IMR-90 (cell line): ENCODE data around the gene HARS1. TPM values are rescaled to one million over a fixed set of nuclear protein-coding genes. Genes with fewer than 3 reads are reported as not detected.

Experiments
- ATAC-seq: fragments of 200-7000 bp; cut with Tn5 transposase; 2 replicates; pipeline ENCODE4 v1.9.1; 2020; ENCODE audit warnings: low read depth, mild to moderate bottlenecking, moderate library complexity
- BruUV-seq: library from RNA; stranded (reverse); fragments of 400-500 nt; replicated peaks from 2 replicates; lab custom pipeline; 2021; lab: Mats Ljungman, UMichigan
- CTCF ChIA-PET: fragments of 300-600 bp; formaldehyde crosslinking; extraction: SDS; loops from one replicate; lab custom pipeline; 2021; ENCODE audit warnings: antibody characterized with exemption; lab: Yijun Ruan, JAX
- POLR2A ChIA-PET: fragments of 300-600 bp; sonication (Branson Sonifier 250); formaldehyde crosslinking; loops from one replicate; lab custom pipeline; 2022; ENCODE audit warnings: antibody characterized with exemption; ENCODE audit not compliant: unreplicated experiment; lab: Charles Lee
- DNase-seq: peaks from one replicate; pipeline ENCODE4 v3.0.0; 2013
- H2AFZ ChIP-seq: replicated peaks from 2 replicates; pipeline ENCODE3; 2013; ENCODE audit warnings: low read length, mild to moderate bottlenecking; ENCODE audit not compliant: poor library complexity
- H2AK5ac ChIP-seq: 2 replicates; pipeline ENCODE4 v1.6.1; 2013; ENCODE audit warnings: low read depth, low read length, inconsistent platforms
- H2AK9ac ChIP-seq: replicated peaks from 2 replicates; pipeline ENCODE3; 2013; ENCODE audit warnings: mild to moderate bottlenecking, low read depth, low read length, moderate library complexity; ENCODE audit not compliant: poor library complexity
- H2BK120ac ChIP-seq: 2 replicates; pipeline ENCODE4 v1.6.1; 2013; ENCODE audit warnings: low read depth, low read length, inconsistent platforms
- H2BK15ac ChIP-seq: 3 replicates; pipeline ENCODE4 v1.6.1; 2013; ENCODE audit warnings: low read depth, low read length, inconsistent platforms
- H2BK20ac ChIP-seq: 2 replicates; pipeline ENCODE4 v1.6.1; 2013; ENCODE audit warnings: low read depth, mild to moderate bottlenecking, inconsistent platforms, low read length, moderate library complexity
- H2BK5ac ChIP-seq: 2 replicates; pipeline ENCODE4 v1.6.1; 2013; ENCODE audit warnings: mild to moderate bottlenecking, low read depth, low read length, inconsistent platforms; ENCODE audit not compliant: poor library complexity, severe bottlenecking
- H3K14ac ChIP-seq: replicated peaks from 2 replicates; pipeline ENCODE4 v1.6.1; 2013; ENCODE audit warnings: low read depth, low read length, inconsistent platforms
- H3K18ac ChIP-seq: 2 replicates; pipeline ENCODE4 v1.6.1; 2013; ENCODE audit warnings: low read depth, low read length, control low read depth
- H3K23ac ChIP-seq: 2 replicates; pipeline ENCODE4 v1.6.1; 2013; ENCODE audit warnings: low read depth, low read length, inconsistent platforms
- H3K27ac ChIP-seq: 2 replicates; pipeline ENCODE4 v1.5.1; 2013; ENCODE audit warnings: mild to moderate bottlenecking, control low read depth, low read length; ENCODE audit not compliant: insufficient read depth
- H3K27me3 ChIP-seq: 2 replicates; pipeline ENCODE4 v1.6.1; 2013; ENCODE audit warnings: low read length; ENCODE audit not compliant: control insufficient read depth, insufficient read depth
- H3K36me3 ChIP-seq: 2 replicates; pipeline ENCODE4 v1.6.1; 2013; ENCODE audit warnings: low read length, mixed read lengths; ENCODE audit not compliant: control insufficient read depth, insufficient read depth
- H3K4ac ChIP-seq: 2 replicates; pipeline ENCODE4 v1.6.1; 2013; ENCODE audit warnings: low read depth, low read length, inconsistent platforms
- H3K4me1 ChIP-seq: 2 replicates; pipeline ENCODE4 v1.6.1; 2013; ENCODE audit warnings: low read length, mixed read lengths; ENCODE audit not compliant: control insufficient read depth, insufficient read depth
- H3K4me2 ChIP-seq: 2 replicates; pipeline ENCODE4 v1.6.1; 2013; ENCODE audit warnings: low read depth, mild to moderate bottlenecking, control low read depth, low read length, moderate library complexity
- H3K4me3 ChIP-seq: 2 replicates; pipeline ENCODE4 v1.5.1; 2013; ENCODE audit warnings: low read depth, mild to moderate bottlenecking, control low read depth, low read length, moderate library complexity; ENCODE audit not compliant: insufficient read depth
- H3K56ac ChIP-seq: 2 replicates; pipeline ENCODE4 v1.6.1; 2013; ENCODE audit warnings: low read length, inconsistent platforms; ENCODE audit not compliant: insufficient read depth; ENCODE audit errors: extremely low read depth
- H3K79me1 ChIP-seq, 2 experiments: 2 replicates each; pipeline ENCODE4 v1.6.1; 2013; ENCODE audit warnings: low read length in 2 of 2, inconsistent platforms in 1 of 2, low read depth in 1 of 2
- H3K9ac ChIP-seq: 2 replicates; pipeline ENCODE4 v1.6.1; 2013; ENCODE audit warnings: low read depth, low read length, control low read depth
- H3K9me1 ChIP-seq: 2 replicates; pipeline ENCODE4 v1.6.1; 2013; ENCODE audit warnings: low read length, inconsistent platforms; ENCODE audit not compliant: insufficient read depth
- H3K9me3 ChIP-seq: 2 replicates; pipeline ENCODE4 v1.6.1; 2013; ENCODE audit warnings: low read length; ENCODE audit not compliant: control insufficient read depth, insufficient read depth
- H4K20me1 ChIP-seq: 2 replicates; pipeline ENCODE4 v1.6.1; 2013; ENCODE audit warnings: low read length, inconsistent platforms; ENCODE audit not compliant: insufficient read depth
- H4K5ac ChIP-seq: 2 replicates; pipeline ENCODE4 v1.6.1; 2013; ENCODE audit warnings: mild to moderate bottlenecking, low read depth, low read length, control low read depth
- H4K8ac ChIP-seq, 2 experiments: 2 replicates each; pipeline ENCODE4 v1.6.1; 2013; ENCODE audit warnings: low read depth in 2 of 2, low read length in 2 of 2, control low read depth in 1 of 2, inconsistent platforms in 1 of 2
- H4K91ac ChIP-seq: 2 replicates; pipeline ENCODE4 v1.6.1; 2013; ENCODE audit warnings: low read depth, low read length, inconsistent platforms; ENCODE audit not compliant: insufficient read depth
- BHLHE40 ChIP-seq: fragments of 150-350 bp; IDR thresholded peaks from 2 replicates; pipeline ENCODE4 v1.6.1; 2016; ENCODE audit warnings: mild to moderate bottlenecking, low read depth, low read length
- CEBPB ChIP-seq: IDR thresholded peaks from 2 replicates; pipeline ENCODE4 v1.6.1; 2012; ENCODE audit warnings: low read depth, low read length, improper control_type of control experiment
- CHD1 ChIP-seq: IDR thresholded peaks from 2 replicates; pipeline ENCODE4 v1.6.1; 2012; ENCODE audit warnings: low read depth, low read length, improper control_type of control experiment
- CTCF ChIP-seq: conservative IDR thresholded peaks from 2 replicates; pipeline ENCODE4 v1.5.1; 2012; ENCODE audit warnings: mild to moderate bottlenecking, low read depth, low read length, improper control_type of control experiment
- FOS ChIP-seq: fragments of 150-350 bp; IDR thresholded peaks from 2 replicates; pipeline ENCODE4 v1.6.1; 2016; ENCODE audit warnings: low read depth, low read length
- MAFK ChIP-seq: IDR thresholded peaks from 2 replicates; pipeline ENCODE4 v1.6.1; 2012; ENCODE audit warnings: low read depth, low read length, improper control_type of control experiment
- MAZ ChIP-seq: IDR thresholded peaks from 2 replicates; pipeline ENCODE4 v1.6.1; 2012; ENCODE audit warnings: low read depth, mild to moderate bottlenecking, low read length, improper control_type of control experiment, moderate library complexity, borderline replicate concordance
- MXI1 ChIP-seq: IDR thresholded peaks from 2 replicates; pipeline ENCODE4 v1.6.1; 2012; ENCODE audit warnings: low read depth, mild to moderate bottlenecking, low read length, moderate library complexity, borderline replicate concordance
- NFE2L2 ChIP-seq: fragments of 150-350 bp; IDR thresholded peaks from 2 replicates; pipeline ENCODE4 v1.6.1; 2016; ENCODE audit warnings: low read depth, mild to moderate bottlenecking, low read length
- POLR2A ChIP-seq: IDR thresholded peaks from 2 replicates; pipeline ENCODE4 v1.6.1; 2012; ENCODE audit warnings: mild to moderate bottlenecking, low read depth, low read length
- RAD21 ChIP-seq: IDR thresholded peaks from 2 replicates; pipeline ENCODE4 v1.6.1; 2012; ENCODE audit warnings: low read length, improper control_type of control experiment
- RCOR1 ChIP-seq: IDR thresholded peaks from 2 replicates; pipeline ENCODE4 v1.6.1; 2012; ENCODE audit warnings: mild to moderate bottlenecking, low read length, improper control_type of control experiment; ENCODE audit not compliant: insufficient replicate concordance
- RFX5 ChIP-seq: IDR thresholded peaks from 2 replicates; pipeline ENCODE4 v1.8.0; 2012; ENCODE audit warnings: low read depth, mild to moderate bottlenecking, low read length, moderate library complexity
- SMC3 ChIP-seq: fragments of 150-350 bp; IDR thresholded peaks from 2 replicates; pipeline ENCODE4 v1.6.1; 2016; ENCODE audit warnings: low read depth, mild to moderate bottlenecking, antibody characterized with exemption, low read length, moderate library complexity
- USF2 ChIP-seq: fragments of 150-350 bp; IDR thresholded peaks from 2 replicates; pipeline ENCODE4 v1.6.1; 2017; ENCODE audit warnings: mild to moderate bottlenecking, antibody characterized with exemption, low read length, low read depth
- WGBS, 2 experiments: methylation state at CpG; one replicate each; pipeline versions ENCODE4 v1.1.5 to v1.1.7; 2013; ENCODE audit warnings: missing lambda C conversion rate in 2 of 2; ENCODE audit not compliant: insufficient read length in 1 of 2; ENCODE audit errors: extremely low coverage in 2 of 2; 5-methylcytosine and 5-hydroxymethylcytosine counted together
- dilution Hi-C: fragments of 300-500 bp; cut with HindIII; formaldehyde crosslinking; loops from one replicate; pipeline ENCODE4 v1.14.3; 2018; ENCODE audit warnings: low sequenced_read_pairs; ENCODE audit not compliant: unreplicated experiment
- in situ Hi-C: fragments of 300-500 bp; cut with MboI; formaldehyde crosslinking; loops from 3 replicates; pipeline ENCODE4 v1.14.3; 2019; ENCODE audit warnings: low sequenced_read_pairs, inconsistent platforms, mixed read lengths
- intact Hi-C: fragments of 100-400 bp; cut with micrococcal nuclease; formaldehyde crosslinking; loops from 2 replicates; pipeline ENCODE4 v1.10.0; 2022
- polyA plus RNA-seq, 3 experiments: library from polyadenylated mRNA; depleted of rRNA; stranded (reverse); fragments of >200 nt; gene quantifications; 2 replicates each; pipeline ENCODE4 v1.2.3, GENCODE V29; 2012; ENCODE audit warnings: low replicate concordance in 1 of 3
- total RNA-seq: library from RNA; depleted of rRNA; stranded (reverse); fragments of >200 nt; gene quantifications from 2 replicates; pipeline ENCODE4 v1.2.3, GENCODE V29; 2012
- TF ChIP-seq, protein P1 (sequence below): fragments of 150-350 bp; IDR thresholded peaks from 2 replicates; pipeline ENCODE4 v1.6.1; 2016; ENCODE audit warnings: low read depth, mild to moderate bottlenecking, low read length, moderate library complexity, borderline replicate concordance

HARS1 gene
- total and polyA plus RNA-seq, 2 of the 4 experiments (the other 2 are of a cell fraction) = 97.6 to 141 TPM

- Histone ChIP-seq H3K27ac (no peak overlapping the region), H2BK5ac (no peak overlapping the region), H3K4me2 (no peak overlapping the region), H3K56ac (no peak overlapping the region), H4K20me1 (no peaks in the 10 kb centered on the region), H3K14ac (no peak overlapping the region), H3K36me3 (no peaks in the 10 kb centered on the region), H2AK5ac (no peak overlapping the region), H3K27me3 (peaks cover 16% of the 10 kb centered on the region), H3K9ac (no peak overlapping the region), H3K4me3 (no peak overlapping the region), H3K79me1 (no peaks in the 10 kb centered on the region), H3K9me3 (no peaks in the 10 kb centered on the region), H3K9me1 (no peaks in the 10 kb centered on the region), H4K8ac (no peak overlapping the region), H2BK15ac (no peak overlapping the region), H2BK120ac (no peak overlapping the region), H3K23ac (no peak overlapping the region), H4K5ac (no peak overlapping the region), H3K4ac (no peak overlapping the region), H3K4me1 (peaks cover 5% of the 10 kb centered on the region; the same call in 1 of the 2 replicates), H2AK9ac (no peak overlapping the region), H4K91ac (no peak overlapping the region), H3K18ac (no peak overlapping the region), H2AFZ (no peak overlapping the region), H2BK20ac (no peak overlapping the region)
- ChIA-PET POLR2A (no interaction called here), CTCF (interaction anchor here (0.8 to 1.0 kb wide), 2 partner anchors 64 to 77 kb away, joined by 3 read pairs; partner anchors contain the start of gene SRA1)
- BruUV-seq = no TSS peak
- DNase-seq (no peak), ATAC-seq (no peak)
- intact Hi-C loops = loop anchor here (2.0 to 10.0 kb wide), 2 partner anchors 261 to 389 kb away; no protein-coding TSS in a partner anchor
- no CpG with 5 or more reads among the region's 3 CpGs for WGBS, 2 experiments
- no peak for TF ChIP-seq BHLHE40
- TF ChIP-seq MAFK = no peak
- no peak for TF ChIP-seq RAD21
- TF ChIP-seq NFE2L2 = no peak
- no peak for TF ChIP-seq SMC3
- TF ChIP-seq USF2 = no peak
- TF ChIP-seq MAZ = no peak
- TF ChIP-seq, protein P1, sequence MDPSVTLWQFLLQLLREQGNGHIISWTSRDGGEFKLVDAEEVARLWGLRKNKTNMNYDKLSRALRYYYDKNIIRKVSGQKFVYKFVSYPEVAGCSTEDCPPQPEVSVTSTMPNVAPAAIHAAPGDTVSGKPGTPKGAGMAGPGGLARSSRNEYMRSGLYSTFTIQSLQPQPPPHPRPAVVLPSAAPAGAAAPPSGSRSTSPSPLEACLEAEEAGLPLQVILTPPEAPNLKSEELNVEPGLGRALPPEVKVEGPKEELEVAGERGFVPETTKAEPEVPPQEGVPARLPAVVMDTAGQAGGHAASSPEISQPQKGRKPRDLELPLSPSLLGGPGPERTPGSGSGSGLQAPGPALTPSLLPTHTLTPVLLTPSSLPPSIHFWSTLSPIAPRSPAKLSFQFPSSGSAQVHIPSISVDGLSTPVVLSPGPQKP = no peak
- TF ChIP-seq FOS = no peak
- TF ChIP-seq RFX5 = no peak
- no peak for TF ChIP-seq RCOR1
- no peak for TF ChIP-seq CHD1
- TF ChIP-seq MXI1 = no peak
- no peak for TF ChIP-seq CEBPB
- no peak for TF ChIP-seq POLR2A
- no peak for TF ChIP-seq CTCF
- dilution Hi-C loops = no loop called here
- in situ Hi-C loops = no loop called here
These were observed 57.1 kb downstream of the HARS1 start for GRCh38 chr5:140634103-140634502.
